ENCODE data around the gene PIGX.

PIGX gene

DNA sequence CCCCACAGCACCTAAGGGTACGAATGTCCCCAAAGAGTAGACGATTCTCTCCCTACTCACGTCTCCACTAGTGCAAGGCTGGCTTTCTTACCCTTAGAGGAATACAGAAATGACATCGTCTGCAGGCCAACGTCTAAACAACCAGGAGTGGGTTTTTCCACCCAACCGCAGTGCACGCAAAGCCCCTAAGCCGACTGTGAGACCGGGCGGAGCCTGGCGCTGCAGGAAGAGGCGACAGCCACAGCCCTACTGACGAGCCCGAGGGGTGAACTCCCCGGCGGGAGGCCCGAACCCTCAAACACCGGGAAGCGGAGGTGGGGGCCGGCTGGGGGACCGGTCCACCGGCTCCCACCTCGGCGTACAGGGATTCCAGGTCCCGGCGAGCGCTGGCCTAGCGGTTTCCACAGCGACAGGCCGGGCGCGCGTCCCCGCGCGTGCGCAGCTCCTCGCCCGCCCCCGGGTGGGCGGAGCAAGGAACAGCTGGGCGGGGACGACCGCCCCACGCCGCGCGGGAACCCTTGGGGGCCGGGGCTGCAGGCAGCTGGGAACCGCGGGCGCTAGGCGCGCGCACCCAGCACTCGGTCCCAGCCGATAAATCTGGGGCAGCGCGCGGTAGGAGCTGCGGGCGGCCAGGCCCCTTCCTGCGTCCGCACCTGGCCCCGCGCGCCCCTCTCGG, at the start of gene PIGX, which contains the start of gene CEP19:
Gene PIGX, plus strand, starts transcription at position 540 of the 676 bp plus-strand sequence.
Gene CEP19, minus strand, starts transcription at position 413 of the 676 bp plus-strand sequence. CDS start 3,593 bp downstream, outside the sequence.
- DNase-seq = peak; percentile 96

DNA sequence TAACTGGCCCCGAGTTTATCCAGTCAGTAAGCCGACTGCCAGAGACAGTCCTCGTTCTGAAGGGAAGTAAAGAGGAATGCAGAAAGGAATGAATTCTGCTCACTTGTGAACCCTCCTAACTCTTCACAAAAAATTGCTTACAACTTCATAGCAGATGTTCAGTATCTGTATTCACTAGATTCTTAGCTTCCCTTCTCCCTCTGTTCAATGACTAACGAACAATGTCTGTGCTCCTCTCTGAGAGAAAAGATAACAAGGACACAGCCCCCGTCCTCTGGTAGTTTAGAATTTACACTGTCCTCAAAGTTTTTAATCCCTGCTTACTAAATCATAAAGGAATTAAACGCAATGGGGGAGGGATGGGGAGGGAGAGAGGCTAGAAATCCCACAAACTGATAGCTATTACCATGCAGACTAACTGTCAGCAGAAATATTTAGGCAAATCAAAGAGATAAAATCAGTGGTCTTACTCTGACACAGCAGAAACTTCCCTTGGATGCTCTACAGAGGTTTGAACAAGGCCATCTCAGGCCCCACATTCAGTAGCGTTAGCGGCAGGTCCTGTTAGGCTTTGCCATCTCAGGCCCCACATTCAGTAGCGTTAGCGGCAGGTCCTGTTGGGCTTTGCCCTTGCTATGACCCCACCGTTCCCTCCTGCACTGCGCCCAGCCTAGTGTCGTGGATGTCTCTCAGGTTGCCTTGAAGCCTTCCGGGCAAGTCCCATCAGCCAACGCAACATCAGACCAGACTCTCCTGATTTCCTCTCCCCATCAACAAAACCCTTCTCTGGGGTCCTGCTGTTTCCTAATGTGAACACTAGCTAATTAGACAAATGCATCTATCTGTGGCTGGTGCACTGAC, 49.2 kb upstream of the PIGX start:
- DNase-seq = no peak

DNA sequence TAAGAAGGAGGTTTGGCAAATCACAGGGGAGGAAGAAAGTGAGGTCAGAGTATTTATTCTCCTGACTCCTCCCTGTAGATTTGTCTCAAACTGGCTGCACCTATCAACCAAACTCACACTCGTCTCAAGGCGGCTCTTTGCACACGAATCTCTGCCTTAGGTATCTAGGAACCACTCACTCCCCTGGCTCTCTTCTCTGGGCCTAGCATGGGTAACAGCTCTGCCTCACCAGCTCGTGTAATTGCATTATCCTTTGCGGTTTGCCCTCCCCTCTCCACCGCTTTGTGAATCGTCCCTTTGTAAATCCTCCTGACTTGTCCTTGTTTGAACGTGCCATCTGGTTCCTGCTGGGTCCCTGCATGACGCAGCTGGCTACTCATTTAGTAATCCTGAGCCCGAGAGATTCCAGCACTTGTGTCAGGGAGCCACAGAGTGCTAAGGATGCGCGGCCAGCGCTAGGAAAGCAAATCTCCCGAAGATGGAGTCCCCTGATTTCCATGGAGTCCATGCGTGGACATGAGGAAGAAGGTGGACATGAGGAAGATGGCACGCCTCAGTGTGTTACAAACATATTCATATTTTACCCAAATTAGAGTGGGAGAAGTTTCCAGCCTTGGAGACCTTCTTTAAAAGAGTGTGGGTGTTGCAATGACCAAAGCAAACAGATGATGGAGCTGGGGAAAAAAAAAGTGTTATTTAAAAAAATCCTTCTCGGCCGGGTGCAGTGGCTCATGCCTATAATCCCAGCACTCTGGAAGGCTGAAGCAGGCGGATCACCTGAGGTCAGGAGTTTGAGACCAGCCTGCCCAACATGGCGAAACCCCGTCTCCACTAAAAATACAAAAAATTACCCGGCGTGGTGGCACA, 45.9 kb upstream of the PIGX start:
- DNase-seq = no peak

DNA sequence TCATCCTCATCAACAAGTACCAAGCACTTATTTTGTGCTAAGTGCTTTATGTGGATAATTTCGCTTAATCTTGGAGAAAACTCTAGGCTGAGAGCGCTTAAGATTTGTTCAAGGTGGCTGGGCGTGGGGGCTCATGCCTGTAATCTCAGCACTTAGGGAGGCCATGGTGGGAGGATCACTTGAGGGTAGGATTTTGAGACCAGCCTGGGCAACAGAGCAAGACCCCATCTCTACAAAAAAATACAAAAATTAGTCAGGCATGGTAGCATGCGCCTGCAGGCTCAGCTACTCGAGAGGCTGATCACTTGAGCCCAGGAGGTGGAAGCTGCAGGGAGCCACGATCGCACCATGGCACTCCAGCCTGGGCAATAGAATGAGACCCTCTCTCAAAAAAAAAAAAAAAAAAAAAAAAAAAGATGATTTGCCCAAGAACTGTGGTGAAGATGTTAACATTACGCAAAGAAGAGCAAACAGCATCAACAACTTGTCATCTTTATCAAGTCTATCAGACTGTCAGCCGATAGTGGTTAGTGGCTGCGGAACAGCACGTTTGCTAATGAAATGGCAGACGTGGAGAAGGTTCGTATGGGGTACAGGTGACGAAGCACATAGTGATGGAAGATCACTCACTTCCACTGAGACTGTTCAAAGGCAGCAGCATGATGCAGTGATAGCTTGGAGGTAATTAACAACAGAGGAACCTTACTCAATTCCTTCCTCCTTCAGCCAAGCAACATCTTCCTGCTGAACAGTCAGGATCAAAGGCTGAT, 44.9 kb upstream of the PIGX start:
- DNase-seq = no peak

DNA sequence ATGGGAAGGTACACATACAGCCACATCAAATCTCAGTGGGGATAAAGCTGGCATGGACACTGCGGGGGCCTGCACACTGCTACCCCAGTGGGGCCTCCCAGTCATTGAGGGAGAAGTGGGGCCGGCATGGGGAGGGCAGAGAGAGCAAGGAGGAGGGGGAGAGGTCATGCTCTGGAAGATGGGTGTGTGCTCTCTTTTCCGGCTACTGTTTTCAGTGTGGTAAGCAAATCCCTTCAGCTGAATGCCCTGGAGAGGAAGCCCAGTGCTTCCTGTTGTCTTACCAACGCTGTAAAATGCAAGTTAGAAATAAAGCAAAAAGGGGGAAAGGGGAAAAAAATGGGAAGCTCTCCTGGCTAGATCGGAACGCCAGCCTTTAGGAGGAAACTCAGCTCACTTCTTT, 41.8 kb upstream of the PIGX start:
- no peak for DNase-seq

DNA sequence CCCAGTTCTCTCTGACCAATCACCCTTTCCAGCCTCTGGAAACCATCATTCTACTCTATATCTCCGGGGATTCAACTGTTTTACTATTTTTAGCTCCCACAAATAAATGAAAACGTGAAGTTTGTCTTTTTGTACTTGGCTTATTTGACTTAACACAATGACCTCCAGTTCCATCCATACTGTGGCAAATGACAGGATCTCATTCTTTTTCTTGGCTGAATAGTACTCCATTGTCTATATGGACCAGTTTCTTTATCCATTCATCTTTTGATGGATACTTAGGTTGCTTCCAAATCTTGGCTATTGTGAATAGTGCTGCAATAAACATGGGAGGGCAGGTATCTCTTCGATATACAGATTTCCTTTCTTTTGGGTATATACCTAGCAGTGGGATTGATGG, 38.5 kb upstream of the PIGX start:
- DNase-seq = no peak

DNA sequence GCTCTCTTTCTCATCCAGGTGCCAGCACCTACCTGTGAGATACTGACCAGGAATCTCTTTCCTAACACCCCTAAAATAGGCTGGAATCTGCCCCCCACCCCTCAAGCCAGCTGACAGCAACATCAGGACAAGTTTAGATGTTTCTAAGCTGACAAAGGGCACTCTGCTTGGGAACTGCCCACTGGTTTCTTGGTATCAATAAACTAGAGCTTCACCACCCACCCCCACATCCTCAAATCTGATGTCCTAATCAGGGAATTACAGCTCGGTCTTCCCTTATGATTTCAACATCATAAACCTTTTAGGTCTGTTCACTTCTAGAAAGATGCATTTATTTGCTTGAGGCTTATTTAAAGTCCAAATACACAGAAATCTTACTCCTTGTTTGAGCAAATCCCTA, 34.8 kb upstream of the PIGX start:
- DNase-seq = no peak

DNA sequence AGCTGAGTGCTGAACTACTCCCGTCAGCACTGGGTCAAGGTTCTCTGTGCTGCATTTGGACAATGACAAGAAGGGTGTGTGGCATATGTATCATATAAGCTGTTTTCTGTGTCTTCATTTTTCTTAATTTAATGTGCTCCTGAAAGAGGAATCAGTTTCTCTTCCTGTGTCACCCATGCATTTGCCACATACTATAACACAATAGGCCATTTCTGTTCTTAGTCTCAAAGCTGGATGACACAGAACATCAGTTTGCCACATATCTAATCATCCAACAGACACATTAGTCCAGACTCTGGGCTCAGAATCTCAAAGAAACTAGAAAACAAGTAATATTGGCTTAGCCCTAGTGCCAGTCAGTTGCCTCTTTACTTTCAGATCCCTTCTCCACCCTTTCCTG, 34.2 kb upstream of the PIGX start:
- no peak for DNase-seq

DNA sequence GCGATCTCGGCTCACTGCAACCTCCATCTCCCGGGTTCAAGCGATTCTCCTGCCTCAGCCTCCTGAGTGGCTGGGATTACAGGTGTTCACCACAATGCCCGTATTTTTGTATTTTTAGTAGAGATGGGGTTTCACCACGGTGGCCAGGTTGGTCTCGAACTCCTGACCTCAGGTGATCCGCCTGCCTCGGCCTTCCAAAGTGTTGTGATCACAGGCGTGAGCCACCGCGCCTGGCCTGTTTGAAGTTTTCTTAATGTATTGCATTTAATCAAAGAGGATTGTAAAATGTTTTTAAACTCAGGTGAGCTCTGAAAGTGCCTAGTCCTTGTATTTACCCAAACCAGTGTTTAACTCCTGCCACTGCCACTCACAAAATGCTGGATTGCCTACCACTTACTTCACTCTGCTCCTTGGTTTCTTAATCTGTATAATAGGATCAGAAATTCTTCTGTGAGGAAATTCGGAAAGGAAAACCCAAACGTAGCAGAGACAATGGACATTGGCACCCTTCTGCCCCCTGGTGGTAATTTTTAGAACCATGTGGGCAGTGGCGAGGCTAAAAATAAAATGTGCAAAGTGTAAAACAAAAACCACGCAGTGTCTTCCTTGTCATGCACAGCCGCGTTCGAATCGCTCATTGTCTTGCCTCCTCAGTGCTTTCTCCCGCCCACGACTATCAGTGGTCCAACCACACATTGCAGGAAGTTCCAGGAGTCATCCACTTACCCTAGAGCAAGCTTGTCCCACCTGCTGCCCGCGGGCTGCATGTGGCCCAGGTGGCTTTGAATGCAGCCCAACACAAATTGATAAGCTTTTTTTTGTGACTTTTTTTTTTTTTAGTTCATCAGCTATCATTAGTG, 27.4 kb upstream of the PIGX start:
- peak; percentile 67 for DNase-seq

DNA sequence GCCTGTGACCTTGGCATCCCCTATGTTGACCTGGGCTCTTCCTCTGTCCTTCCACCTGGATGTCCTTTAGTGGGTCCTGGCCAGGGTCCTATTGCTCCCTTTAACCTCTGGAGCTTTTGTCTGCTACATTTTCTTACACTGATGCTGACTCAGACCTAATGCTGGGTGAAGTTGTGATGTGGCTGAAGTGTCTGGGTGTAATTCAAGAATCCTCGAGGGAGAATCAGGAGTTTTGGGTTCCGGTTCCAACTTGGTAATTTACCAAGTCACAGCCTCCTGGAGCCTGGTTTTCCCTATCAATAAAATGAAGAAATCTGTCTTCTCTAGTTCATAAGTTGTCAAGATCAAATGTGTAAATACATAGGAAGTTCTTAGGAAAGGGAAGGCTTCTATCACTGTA, 25.7 kb upstream of the PIGX start:
- no peak for DNase-seq

DNA sequence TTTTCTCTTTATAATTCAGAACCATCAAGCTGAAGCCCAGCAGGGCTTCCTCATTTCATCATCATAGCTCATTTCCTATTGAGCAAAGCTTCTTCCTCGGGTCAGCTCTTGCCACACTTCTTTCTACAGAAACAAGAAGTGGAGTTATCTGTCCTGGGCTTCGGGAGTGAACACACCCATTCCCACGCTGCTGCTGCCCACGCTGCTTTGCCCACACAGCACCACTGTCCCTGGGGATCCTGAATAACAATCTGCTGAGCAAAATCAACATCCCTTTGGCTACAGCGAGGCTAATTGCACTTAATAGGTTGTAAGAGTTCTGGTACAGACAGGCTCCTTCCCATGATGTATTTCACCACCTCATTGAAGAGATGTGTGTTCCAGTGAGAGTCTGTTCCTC, 23.8 kb upstream of the PIGX start:
- DNase-seq = peak; percentile 63

DNA sequence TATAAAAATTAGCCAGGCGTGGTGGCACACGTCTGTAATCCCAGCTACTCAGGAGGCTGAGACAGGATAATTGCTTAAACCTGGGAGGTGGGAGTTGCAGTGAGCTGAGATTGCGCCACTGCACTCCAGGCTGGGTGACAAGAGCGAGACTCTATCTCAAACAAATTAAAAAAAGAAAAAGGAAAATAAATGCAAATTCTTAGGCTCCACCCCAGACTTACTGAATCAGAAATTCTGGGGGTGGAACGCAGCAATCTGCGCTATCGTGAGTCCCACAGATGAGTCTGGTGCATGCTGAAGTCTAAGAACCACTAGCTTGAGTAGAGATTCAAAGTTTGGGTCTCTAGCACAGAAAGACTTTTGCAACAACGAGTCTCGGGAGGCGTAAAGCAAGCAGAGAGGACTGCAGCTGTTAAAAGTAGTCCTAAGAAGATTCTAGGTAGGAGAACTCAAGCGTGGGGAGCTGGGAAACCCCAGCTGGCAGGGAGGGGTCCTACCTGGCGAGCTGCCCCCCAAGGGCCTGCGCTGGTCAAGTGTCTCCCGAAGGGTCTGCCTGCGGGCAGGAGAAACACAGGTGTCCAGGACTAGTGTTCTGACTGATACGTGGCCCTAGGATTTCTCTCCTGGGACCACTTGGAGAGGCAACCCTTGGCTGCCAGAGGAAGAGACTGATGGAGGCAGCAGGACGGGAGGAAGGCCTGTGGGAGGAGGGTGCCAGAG, 22.1 kb upstream of the PIGX start:
- no peak for DNase-seq

DNA sequence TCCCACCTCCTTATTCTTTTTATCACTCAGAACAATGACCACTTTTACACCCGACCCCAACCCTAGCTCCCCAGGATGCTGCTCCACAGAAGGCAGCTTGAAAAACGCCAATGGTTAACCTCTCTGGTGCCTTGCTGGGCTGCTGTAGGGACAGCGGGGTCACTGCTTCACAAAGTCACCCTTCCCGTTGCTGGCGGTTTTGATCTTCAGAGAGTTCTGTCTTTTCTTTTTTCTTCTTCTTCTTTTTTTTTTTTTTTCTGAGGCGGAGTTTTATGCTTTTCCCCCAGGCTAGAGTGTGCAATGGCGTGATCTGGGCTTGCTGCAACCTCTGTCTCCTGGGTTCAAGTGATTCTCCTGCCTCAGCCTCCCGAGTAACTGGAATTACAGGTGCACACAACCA, 20.8 kb upstream of the PIGX start:
- DNase-seq = no peak

DNA sequence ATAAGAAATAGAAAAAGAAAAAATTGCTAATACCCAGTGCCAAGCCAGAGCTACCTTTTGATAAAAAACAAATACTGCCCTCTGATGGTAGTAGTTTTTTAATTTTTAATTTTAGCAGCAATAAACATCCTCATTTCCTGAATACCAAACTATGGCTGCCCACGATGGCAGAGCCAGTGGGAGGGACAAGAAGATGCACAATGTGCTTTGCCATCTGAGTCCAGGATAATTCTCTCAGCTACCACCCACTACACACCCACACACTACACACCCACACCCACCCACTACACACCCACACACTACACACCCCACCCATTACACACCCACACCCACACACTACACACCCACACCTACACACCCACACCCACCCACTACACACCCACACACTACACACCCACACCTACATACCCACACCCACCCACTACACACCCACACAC, 18.0 kb upstream of the PIGX start:
- DNase-seq = peak; percentile 50

DNA sequence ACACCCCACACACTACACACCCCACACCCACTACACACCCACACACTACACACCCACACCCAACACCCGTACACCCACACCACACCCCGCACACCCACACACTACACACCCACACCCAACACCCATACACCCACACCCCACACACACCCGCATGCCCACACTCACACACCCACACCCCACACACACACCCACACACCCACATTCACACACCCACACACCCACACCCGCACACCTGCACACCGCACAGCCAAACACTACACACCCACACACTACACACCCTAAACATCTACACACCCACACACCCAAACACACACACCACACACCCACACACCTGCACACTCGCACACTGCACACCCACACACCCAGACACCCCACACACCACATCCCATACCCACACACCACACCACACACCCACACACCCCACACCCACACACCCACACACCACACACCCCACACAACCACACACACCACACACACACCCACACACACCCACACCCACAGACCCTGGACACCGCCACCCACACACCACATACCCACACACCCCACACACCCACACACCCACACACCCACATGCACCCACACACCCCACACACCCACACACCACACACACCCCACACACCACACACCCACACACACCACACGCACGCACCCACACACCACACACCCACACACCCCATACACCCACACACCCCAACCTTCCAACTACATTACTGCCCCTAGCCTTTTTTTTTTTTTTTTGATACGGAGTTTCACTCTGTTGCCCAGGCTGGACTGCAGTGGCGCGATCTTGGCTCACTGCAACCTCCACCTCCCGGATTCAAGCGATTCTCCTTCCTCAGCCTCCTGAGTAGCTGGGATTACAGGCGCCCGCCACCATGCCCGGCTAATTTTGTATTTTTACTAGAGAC, 17.0 kb upstream of the PIGX start:
- peak; percentile 36 for DNase-seq

DNA sequence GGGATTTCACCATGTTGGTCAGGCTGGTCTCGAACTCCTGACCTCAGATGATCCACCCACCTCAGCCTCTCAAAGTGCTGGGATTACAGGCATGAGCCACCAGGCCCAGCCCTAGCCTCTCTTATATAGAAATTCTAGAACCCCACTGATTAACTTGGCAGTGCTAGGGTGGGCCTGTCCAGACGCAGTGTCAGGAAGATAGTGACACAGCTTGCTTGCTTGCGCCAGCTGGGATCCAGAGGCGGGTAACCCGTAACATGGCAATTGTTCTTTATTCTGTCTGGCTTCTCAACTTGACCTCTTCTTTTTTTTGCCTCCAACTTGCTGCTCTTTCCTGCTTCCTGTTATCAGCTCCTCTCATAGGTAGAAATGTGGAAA, 16.3 kb upstream of the PIGX start:
- no peak for DNase-seq

DNA sequence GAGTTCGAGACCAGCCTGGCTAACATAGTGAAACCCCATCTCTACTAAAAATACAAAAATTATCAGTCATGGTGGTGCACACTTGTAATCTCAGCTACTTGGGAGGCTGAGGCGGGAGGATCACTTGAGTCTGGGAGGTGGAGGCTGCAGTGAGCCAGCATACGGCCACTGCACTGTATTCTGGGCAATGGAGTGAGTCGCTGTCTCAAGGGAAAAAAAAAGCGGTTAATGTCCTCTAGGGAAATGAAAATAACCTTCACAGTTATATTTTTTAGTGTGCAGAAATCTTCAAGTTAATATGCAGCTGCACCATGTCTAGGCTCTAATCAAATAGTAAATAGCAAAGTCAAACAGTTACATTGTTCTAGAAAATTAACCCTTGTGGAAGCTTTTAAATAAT, 14.9 kb upstream of the PIGX start:
- DNase-seq = no peak

DNA sequence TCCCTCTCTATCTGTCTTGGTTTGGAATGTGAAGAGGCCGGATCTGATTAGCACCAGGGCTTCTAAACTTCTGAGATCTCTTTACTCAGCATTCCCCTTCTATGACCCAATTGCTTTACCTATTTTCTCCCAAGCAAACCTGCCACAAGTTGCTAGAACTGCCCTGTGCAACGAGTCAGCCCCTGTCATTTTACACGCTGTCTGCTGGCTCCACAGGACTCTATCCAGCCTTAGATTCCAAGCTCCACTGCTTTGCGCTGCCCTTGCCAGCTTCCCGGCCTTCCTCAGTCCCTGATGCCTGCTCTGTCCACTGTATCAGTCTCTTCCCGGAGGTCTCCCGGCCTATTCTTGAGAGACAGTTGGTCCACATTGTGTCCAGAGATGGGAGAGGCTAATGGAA, 12.4 kb upstream of the PIGX start:
- DNase-seq = no peak

DNA sequence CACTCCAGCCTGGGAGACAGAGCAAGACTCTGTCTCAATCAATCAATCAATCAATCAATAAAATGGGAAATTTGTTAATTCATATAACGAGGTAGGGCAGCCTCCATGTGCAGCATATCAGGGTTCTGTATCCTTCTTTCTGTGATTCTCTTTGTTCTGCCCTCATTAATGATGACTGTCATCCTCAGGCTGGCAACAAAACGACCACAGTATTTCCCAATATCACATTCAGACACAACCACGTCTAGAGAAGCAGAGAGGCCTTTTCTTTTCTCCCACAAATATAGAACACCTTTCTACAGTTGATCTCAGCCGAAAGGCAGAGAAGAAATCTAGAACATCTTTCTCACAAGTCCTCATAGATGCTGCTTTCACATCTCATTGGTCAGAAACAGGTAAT, 11.4 kb upstream of the PIGX start:
- DNase-seq = no peak

DNA sequence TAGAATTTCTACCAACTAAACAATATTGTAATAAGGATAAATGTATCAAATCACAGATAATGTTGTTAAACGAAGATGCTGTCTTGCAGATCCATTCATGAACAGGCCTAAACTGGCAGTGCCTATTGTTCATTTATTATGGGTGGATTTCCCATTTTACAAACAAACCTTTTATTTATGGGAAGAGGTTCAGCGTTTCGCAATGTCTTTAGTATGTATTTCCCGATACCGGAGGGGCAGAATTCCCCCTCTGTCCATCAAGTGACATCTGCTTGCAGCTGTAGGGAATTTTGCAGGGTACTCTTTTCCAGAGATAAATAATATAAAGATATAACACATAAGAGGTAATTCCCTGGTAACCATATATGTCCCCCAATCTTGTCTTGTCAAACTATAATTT, 5.8 kb upstream of the PIGX start:
- DNase-seq = no peak

Measured in CD4-positive, alpha-beta T cell treated with Interleukin-15 for 1 hour (primary cell).